HFF-Myc (cell line): ENCODE data around the gene PPP2R3A.

Experiments
- DNase-seq: peaks from one replicate; pipeline ENCODE4 v3.0.0-alpha.2; 2011; ENCODE audit warnings: low read depth; ENCODE audit errors: extremely low read depth
- H3K4me3 ChIP-seq: replicated peaks from 2 replicates; pipeline ENCODE4 v1.5.1; 2011; ENCODE audit warnings: low read depth, mild to moderate bottlenecking, control low read depth, low read length
- CTCF ChIP-seq: IDR thresholded peaks from 2 replicates; pipeline ENCODE4 v1.5.1; 2012; ENCODE audit warnings: mild to moderate bottlenecking, low read depth, low read length, control low read depth; ENCODE audit errors: missing control alignments

PPP2R3A gene

GRCh38 chr3:136044980-136045745, 79.6 kb downstream of the PPP2R3A start:
- no peak overlapping the region for H3K4me3 ChIP-seq
- DNase-seq: no peak

GRCh38 chr3:136048068-136048467, 82.5 kb downstream of the PPP2R3A start:
- no peak for TF ChIP-seq CTCF
- no peak overlapping the region for H3K4me3 ChIP-seq
- DNase-seq: no peak

More at GRCh38 chr3:136044980-136045745, 79.6 kb downstream of the PPP2R3A start:
- TF ChIP-seq CTCF: no peak

DNA sequence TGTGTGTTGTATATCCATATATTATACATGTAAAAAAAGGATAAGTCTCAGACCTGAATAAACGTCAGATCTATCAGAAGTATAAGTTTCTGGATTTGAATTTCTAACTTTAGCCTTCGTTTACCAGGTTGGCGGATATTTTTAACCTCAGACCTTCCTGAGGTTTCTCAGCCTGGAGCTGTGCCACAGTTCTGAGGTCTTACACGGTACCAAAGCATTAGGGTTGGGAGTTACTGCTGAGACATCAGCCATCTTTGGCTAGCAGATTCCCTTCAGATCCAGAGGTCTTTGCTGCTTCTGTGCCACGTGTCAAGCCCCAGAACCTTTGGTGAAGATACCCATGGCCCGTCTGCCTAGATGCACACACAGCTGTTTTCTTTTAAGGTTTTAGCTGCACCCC, 84.7 kb downstream of the PPP2R3A start:
- TF ChIP-seq CTCF: no peak
- no peak for DNase-seq
- no peak overlapping the region for H3K4me3 ChIP-seq

DNA sequence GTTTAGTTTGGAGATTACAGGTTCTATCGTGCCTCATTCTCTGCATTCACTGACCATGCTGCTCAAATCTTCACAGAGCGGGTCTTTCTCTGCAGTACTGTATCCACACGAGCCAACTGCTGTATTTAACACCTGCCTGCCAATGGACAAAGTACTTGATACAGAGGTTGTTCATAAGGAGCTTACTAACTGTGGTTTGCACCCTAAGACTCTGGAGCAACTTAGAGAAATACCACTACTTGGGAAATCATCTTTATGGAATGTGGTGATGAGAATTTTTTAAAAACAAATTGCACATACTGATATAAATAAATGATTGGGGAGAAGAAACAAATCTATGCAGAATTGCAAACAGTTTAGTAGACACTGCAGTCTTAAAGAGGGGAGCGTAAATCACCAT, 90.0 kb downstream of the PPP2R3A start:
- no peak for TF ChIP-seq CTCF
- no peak overlapping the region for H3K4me3 ChIP-seq
- no peak for DNase-seq

GRCh38 chr3:136067211-136067610, 101.7 kb downstream of the PPP2R3A start:
- no peak for TF ChIP-seq CTCF
- no peak overlapping the region for H3K4me3 ChIP-seq
- no peak for DNase-seq

DNA sequence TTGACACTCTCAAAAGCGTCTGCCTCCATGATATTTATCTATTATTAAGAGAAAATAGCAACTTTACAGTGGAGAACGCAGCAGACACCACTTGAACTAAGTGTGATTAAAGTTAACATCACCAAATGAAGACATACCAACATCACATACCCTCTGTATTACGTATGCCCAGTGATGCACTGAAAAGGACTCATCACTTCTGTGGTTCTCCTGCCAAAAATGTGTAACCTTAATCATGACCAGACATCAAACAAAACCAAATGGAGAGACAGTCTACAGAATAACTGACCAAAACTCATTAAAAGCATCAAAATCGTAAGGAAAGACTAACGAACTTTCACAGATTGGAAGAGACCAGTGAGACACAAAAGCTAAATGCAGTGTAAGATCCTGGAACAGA, 103.2 kb downstream of the PPP2R3A start:
- no peak for TF ChIP-seq CTCF
- no peak for DNase-seq
- no peak overlapping the region for H3K4me3 ChIP-seq

DNA sequence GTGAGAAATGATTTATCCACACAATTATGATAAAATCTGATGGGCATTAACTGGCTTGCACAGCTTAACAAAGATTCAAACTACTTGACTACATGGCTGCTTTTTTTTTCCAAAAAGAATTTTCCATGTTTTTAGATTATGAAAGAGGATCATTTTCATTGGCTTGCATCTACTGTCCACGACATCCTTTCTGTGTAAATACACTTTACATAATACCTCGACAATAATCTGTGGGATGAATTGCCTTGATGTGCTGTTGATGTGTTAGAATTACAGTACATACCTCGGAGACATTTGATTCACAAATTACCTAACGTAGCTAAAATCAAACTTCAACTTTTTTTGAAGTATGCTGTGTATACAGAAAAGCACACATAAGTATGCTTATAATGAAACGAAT, 104.4 kb downstream of the PPP2R3A start:
- no peak for DNase-seq
- H3K4me3 ChIP-seq: no peak overlapping the region
- no peak for TF ChIP-seq CTCF
